Karpas-422 (cell line): Measurements from ENCODE around the gene RPP40. TPM values are rescaled to one million over a fixed set of nuclear protein-coding genes. Genes with fewer than 3 reads are reported as not detected.

ENCODE experiments used
- DNase-seq: peaks from one replicate; pipeline ENCODE4 v3.0.0-alpha.2; 2015
- H2AFZ ChIP-seq: fragments of 200-600 bp; sonication (generic); 2 replicates; pipeline ENCODE4 v1.6.1; 2014; ENCODE audit warnings: antibody characterized with exemption, low read length, mixed read lengths
- H3K27ac ChIP-seq: fragments of 200-600 bp; sonication (generic); 2 replicates; pipeline ENCODE4 v1.5.1; 2014; ENCODE audit warnings: mild to moderate bottlenecking, low read length, moderate library complexity
- H3K27me3 ChIP-seq: fragments of 200-600 bp; sonication (generic); 2 replicates; pipeline ENCODE4 v1.6.1; 2014; ENCODE audit warnings: low read length, mixed read lengths
- H3K36me3 ChIP-seq: fragments of 200-600 bp; sonication (generic); 2 replicates; pipeline ENCODE4 v1.6.1; 2014; ENCODE audit warnings: low read length, mixed read lengths; ENCODE audit not compliant: insufficient read depth
- H3K4me1 ChIP-seq: fragments of 200-600 bp; sonication (generic); 2 replicates; pipeline ENCODE4 v1.6.1; 2014; ENCODE audit warnings: mild to moderate bottlenecking, low read length, mixed read lengths
- H3K4me2 ChIP-seq: fragments of 200-600 bp; sonication (generic); 2 replicates; pipeline ENCODE4 v1.6.1; 2014; ENCODE audit warnings: low read length, low read depth, mild to moderate bottlenecking; ENCODE audit not compliant: poor library complexity, severe bottlenecking
- H3K4me3 ChIP-seq: fragments of 200-600 bp; sonication (generic); 2 replicates; pipeline ENCODE4 v1.5.1; 2014; ENCODE audit warnings: mild to moderate bottlenecking, antibody characterized with exemption, low read length, mixed read lengths
- H3K79me2 ChIP-seq: fragments of 200-600 bp; sonication (generic); 2 replicates; pipeline ENCODE4 v1.6.1; 2014; ENCODE audit warnings: mild to moderate bottlenecking, low read length, mixed read lengths
- H3K9ac ChIP-seq: fragments of 200-600 bp; sonication (generic); 2 replicates; pipeline ENCODE4 v1.6.0; 2014; ENCODE audit warnings: low read length
- H3K9me2 ChIP-seq: fragments of 200-600 bp; sonication (generic), shearing (Covaris generic); replicated peaks from 2 replicates; pipeline ENCODE4 v1.6.0; 2014; ENCODE audit warnings: mild to moderate bottlenecking, low read length, moderate library complexity; ENCODE audit not compliant: insufficient read depth
- H3K9me3 ChIP-seq: fragments of 300-700, 200-600 bp; sonication (generic); 2 replicates; pipeline ENCODE4 v1.6.1; 2014; ENCODE audit warnings: low read length, mixed read lengths
- H4K20me1 ChIP-seq: fragments of 200-600 bp; sonication (generic); 2 replicates; pipeline ENCODE4 v1.6.1; 2014; ENCODE audit warnings: mild to moderate bottlenecking, antibody characterized with exemption, low read length, low read depth; ENCODE audit not compliant: insufficient read depth
- total RNA-seq: library from RNA; depleted of rRNA; stranded (reverse); fragments of >200 nt; shearing (Covaris generic); gene quantifications from 2 replicates; pipeline ENCODE4 v1.2.3, GENCODE V29; 2014; ENCODE audit warnings: low replicate concordance

The RPP40 gene
- total RNA-seq, 1 experiment from 2014 or later, result 30.3 TPM

GRCh38 chr6:4973982-4974745 is 29.7 kb downstream of the RPP40 start:
- Histone ChIP-seq H3K36me3 (no peaks in the 10 kb centered on the region), H3K4me1 (no peaks in the 10 kb centered on the region), H3K27ac (no peak overlapping the region), H3K9ac (no peak overlapping the region), H3K79me2 (no peaks in the 10 kb centered on the region), H3K27me3 (no peaks in the 10 kb centered on the region), H3K9me2 (no peaks in the 10 kb centered on the region), H4K20me1 (no peaks in the 10 kb centered on the region), H3K4me2 (no peak overlapping the region), H2AFZ (no peak overlapping the region), H3K9me3 (no peaks in the 10 kb centered on the region), H3K4me3 (no peak overlapping the region)
- no peak for DNase-seq

DNA sequence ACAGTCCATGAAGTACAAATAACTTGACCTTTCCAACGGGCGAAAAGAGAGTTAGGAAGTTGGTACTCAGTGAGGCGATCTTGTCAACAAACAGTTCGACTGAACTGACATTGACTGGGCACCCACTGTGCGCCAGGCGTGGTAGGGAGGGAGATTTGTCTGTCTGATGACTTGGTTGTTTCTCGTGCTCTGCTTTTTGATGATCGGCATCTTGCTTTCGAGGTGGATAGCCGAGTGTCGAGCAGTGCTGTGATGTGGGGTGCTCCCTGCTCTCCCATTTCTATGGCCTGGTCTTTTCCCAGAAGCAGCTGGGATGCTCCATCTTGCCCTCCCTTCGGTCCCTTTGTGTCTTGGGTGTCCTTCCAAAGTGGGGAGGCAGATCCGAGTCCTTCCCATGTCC is 30.4 kb downstream of the RPP40 start:
- no peak overlapping the region for H3K27ac ChIP-seq

DNA sequence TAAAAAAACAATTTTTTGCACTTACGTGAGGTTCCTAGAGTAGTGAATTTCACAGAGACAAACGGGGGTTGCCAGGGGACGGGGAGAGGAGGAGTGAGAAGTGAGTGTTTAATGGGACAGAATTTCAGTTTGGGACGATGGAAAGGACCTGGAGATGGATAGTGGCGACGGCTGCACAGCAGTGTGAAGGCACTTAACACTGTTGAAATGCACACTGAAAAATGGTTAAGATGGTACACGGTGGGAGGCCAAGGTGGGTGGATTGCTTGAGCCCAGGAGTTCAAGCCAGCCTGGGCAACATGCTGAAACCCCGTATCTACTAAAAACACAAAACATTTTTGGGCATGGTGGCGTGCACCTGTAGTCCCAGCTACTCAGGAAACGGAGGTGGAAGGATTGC is 31.4 kb downstream of the RPP40 start:
- Histone ChIP-seq H3K9me2 (no peaks in the 10 kb centered on the region), H3K36me3 (no peaks in the 10 kb centered on the region), H3K4me1 (no peaks in the 10 kb centered on the region), H2AFZ (no peak overlapping the region), H3K4me3 (no peak overlapping the region), H3K27ac (no peak overlapping the region), H3K79me2 (no peaks in the 10 kb centered on the region), H3K9ac (no peak overlapping the region), H3K4me2 (no peak overlapping the region), H4K20me1 (no peaks in the 10 kb centered on the region), H3K27me3 (no peaks in the 10 kb centered on the region), H3K9me3 (no peaks in the 10 kb centered on the region)
- no peak for DNase-seq

More for the DNA sequence above, 30.4 kb downstream of the RPP40 start:
- Histone ChIP-seq H3K79me2 (no peaks in the 10 kb centered on the region), H3K4me2 (no peak overlapping the region), H3K4me1 (no peaks in the 10 kb centered on the region), H3K4me3 (no peak overlapping the region), H3K9ac (no peak overlapping the region), H3K9me3 (no peaks in the 10 kb centered on the region), H3K36me3 (no peaks in the 10 kb centered on the region), H2AFZ (no peak overlapping the region), H3K27me3 (no peaks in the 10 kb centered on the region), H4K20me1 (no peaks in the 10 kb centered on the region), H3K9me2 (no peaks in the 10 kb centered on the region)
- no peak for DNase-seq

DNA sequence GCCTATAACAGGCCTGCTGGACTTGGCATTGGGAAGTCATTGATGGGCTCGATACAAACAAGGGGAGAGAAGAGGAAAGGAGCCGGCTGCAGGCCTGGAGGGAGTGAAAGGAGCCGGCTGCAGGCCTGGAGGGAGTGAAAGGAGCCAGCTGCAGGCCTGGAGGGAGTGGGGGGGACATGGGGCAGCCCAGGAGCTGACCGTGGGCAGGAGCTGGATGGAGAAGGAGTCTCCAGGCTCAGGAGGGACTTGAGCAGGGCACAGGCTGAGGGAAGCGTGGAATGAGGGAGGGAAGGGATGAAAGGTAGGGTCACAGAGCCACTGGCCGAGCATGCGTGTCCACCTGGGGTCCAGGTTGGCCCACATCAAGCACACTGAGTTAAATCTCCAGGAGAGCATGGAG is 32.0 kb downstream of the RPP40 start:
- no peaks in the 10 kb centered on the region for H3K27me3 ChIP-seq
- no peak overlapping the region for H3K27ac ChIP-seq
- no peaks in the 10 kb centered on the region for H3K79me2 ChIP-seq
- no peak overlapping the region for H3K4me3 ChIP-seq
- H4K20me1 ChIP-seq, result no peaks in the 10 kb centered on the region
- H3K9me3 ChIP-seq, result no peaks in the 10 kb centered on the region
- no peaks in the 10 kb centered on the region for H3K9me2 ChIP-seq
- no peak for DNase-seq
- H3K4me1 ChIP-seq, result no peaks in the 10 kb centered on the region
- no peaks in the 10 kb centered on the region for H3K36me3 ChIP-seq
- no peak overlapping the region for H3K4me2 ChIP-seq
- H2AFZ ChIP-seq, result no peak overlapping the region
- no peak overlapping the region for H3K9ac ChIP-seq

- DNase-seq, result no peak
- H3K9me3 ChIP-seq, result no peaks in the 10 kb centered on the region
- no peaks in the 10 kb centered on the region for H3K36me3 ChIP-seq
- no peaks in the 10 kb centered on the region for H4K20me1 ChIP-seq
- no peaks in the 10 kb centered on the region for H3K27me3 ChIP-seq
- no peak overlapping the region for H3K27ac ChIP-seq
- H2AFZ ChIP-seq, result no peak overlapping the region
- H3K4me3 ChIP-seq, result no peak overlapping the region
- no peaks in the 10 kb centered on the region for H3K9me2 ChIP-seq
- H3K9ac ChIP-seq, result no peak overlapping the region
- H3K79me2 ChIP-seq, result no peaks in the 10 kb centered on the region
- no peak overlapping the region for H3K4me2 ChIP-seq
- no peaks in the 10 kb centered on the region for H3K4me1 ChIP-seq
These were observed 33.0 kb downstream of the RPP40 start for GRCh38 chr6:4970739-4971395.

DNA sequence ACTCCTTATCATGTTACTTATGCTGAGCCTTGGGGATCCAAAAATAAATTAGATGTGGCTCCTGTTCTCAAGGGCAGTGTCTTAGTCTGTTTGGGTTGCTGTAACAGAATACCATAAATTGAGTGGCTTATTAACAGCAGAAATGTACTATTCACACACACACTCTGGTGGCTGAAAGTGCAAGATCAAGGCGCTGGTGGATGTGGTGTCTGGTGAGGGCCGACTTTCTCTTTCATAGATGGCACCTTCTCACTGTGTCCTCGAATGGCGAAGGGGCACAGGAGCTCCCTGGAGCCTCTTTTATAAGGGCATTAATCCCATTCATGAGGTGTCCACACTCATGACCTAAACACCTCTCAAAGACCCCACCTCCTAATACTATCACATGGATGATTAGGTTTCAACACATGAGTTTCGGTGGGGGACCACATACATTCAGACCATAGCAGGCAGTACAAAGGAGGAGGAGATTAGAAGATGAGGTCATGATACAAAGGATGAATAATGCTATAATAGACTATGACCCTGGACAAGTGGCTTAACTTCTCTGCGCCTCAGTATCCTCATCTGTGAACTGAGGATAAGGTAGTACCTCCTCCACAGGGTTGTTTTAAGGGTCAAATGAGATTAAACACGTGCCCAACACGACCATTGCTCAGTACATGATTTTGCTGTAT is 34.1 kb downstream of the RPP40 start:
- no peak overlapping the region for H3K4me2 ChIP-seq
- no peaks in the 10 kb centered on the region for H3K36me3 ChIP-seq
- H4K20me1 ChIP-seq, result no peaks in the 10 kb centered on the region
- no peak overlapping the region for H2AFZ ChIP-seq
- H3K9me2 ChIP-seq, result no peaks in the 10 kb centered on the region
- H3K27me3 ChIP-seq, result no peaks in the 10 kb centered on the region
- DNase-seq, result no peak
- H3K27ac ChIP-seq, result no peak overlapping the region
- no peak overlapping the region for H3K4me3 ChIP-seq
- no peaks in the 10 kb centered on the region for H3K79me2 ChIP-seq
- H3K4me1 ChIP-seq, result no peaks in the 10 kb centered on the region
- no peak overlapping the region for H3K9ac ChIP-seq
- no peaks in the 10 kb centered on the region for H3K9me3 ChIP-seq

DNA sequence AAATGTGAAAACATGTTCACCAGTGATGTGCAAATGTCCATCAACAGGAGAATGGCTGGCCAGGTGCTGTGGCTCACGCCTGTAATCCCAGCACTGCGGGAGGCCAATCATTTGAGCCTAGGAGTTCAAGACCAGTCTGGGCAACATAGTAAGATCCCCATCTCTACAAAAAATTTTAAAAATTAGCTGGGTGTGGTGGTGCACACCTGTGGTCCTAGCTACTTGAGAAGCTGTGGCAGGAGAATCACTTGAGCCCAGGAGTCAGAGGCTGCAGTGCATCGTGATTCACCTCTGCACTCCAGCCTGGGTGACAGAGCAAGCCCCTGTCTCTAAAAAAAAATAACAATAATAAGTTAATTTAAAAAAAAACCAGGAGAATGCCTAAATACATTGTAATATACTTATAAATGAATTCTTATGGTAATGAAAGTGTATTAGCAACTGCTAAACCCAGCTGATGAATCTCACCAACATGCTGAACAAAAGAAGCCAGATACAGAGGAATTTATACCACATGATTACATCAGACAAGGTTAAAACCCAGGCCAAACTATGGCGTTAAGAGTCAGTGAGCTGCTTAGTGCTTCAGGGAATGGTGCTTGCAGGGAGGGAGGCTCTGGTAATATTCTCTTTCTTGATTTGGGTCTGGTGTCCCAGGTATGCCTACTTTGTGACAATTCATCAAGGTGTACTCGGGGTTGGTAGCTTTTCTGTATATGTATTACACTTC is 36.4 kb downstream of the RPP40 start:
- Histone ChIP-seq H2AFZ (no peak overlapping the region), H3K9ac (no peak overlapping the region), H3K4me2 (no peak overlapping the region), H3K27ac (no peak overlapping the region), H3K9me3 (no peaks in the 10 kb centered on the region), H3K36me3 (no peaks in the 10 kb centered on the region), H3K4me3 (no peak overlapping the region), H3K79me2 (no peaks in the 10 kb centered on the region), H3K4me1 (no peaks in the 10 kb centered on the region), H3K9me2 (no peaks in the 10 kb centered on the region), H4K20me1 (no peaks in the 10 kb centered on the region), H3K27me3 (no peaks in the 10 kb centered on the region)
- DNase-seq, result no peak
